ENCODE data around the gene VAMP5. TPM values are rescaled to one million over a fixed set of nuclear protein-coding genes. Genes with fewer than 3 reads are reported as not detected.

VAMP5 gene
- total RNA-seq, 1 experiment from 2014 or later = 15.1 TPM

GRCh38 chr2:85611217-85611704 is 27.0 kb downstream of the VAMP5 start:
- peaks cover 61% of the 10 kb centered on the region for H3K36me3 Mint-ChIP-seq (ENCODE audit: insufficient read depth, unreplicated experiment)
- Histone ChIP-seq H3K4me1 (no peaks in the 10 kb centered on the region), H3K4me3 (ENCODE audit: low read depth, low read length) (peak overlapping the region; percentile 74), H3K9me3 (no peaks in the 10 kb centered on the region), H3K27me3 (replicated peaks; ENCODE audit: control insufficient read depth, insufficient read depth, low read length) (no peaks in the 10 kb centered on the region), H3K36me3 (ENCODE audit: control insufficient read depth, insufficient read depth, low read length) (no peaks in the 10 kb centered on the region)
- DNase-seq = no peak
- peak overlapping the region; percentile 90 for H3K4me3 Mint-ChIP-seq (ENCODE audit: unreplicated experiment)
- intact Hi-C loops (cut with micrococcal nuclease; ENCODE audit: unreplicated experiment) = loop anchor here (1.0 kb wide), 1 partner anchor 190 kb away; no protein-coding TSS in a partner anchor
- H3K27me3 Mint-ChIP-seq (ENCODE audit: insufficient read depth, unreplicated experiment) = no peaks in the 10 kb centered on the region
- CTCF ChIA-PET = interaction anchor here (0.7 to 1.3 kb wide), 6 partner anchors 8 to 70 kb away, joined by 3 to 6 read pairs (median 4); partner anchors contain the start of genes GGCX and TMEM150A
- no peaks in the 10 kb centered on the region for H3K4me1 Mint-ChIP-seq (ENCODE audit: low read depth, unreplicated experiment)
- peak overlapping the region; percentile 86 for H3K27ac Mint-ChIP-seq (ENCODE audit: unreplicated experiment)
- BruUV-seq (replicated peaks) = TSS peak; percentile 30
- POLR2A ChIA-PET = interaction anchor here (0.6 to 1.5 kb wide), 9 partner anchors 9 to 640 kb away, joined by 3 to 19 read pairs (median 7); partner anchors contain the start of genes MAT2A, RNF181, TMEM150A and VAMP8
- no peak for TF ChIP-seq CTCF (IDR thresholded peaks at IDR 0.05; ENCODE audit: insufficient read depth in 1 of 2, low read depth in 1 of 2, low read length in 1 of 2, severe bottlenecking in 1 of 2, unreplicated experiment in 1 of 2)
- H3K9me3 Mint-ChIP-seq (ENCODE audit: unreplicated experiment) = no peaks in the 10 kb centered on the region

GRCh38 chr2:85611705-85612587 is 27.7 kb downstream of the VAMP5 start, which contains the start of gene C2orf68:
C2orf68 (minus strand) TSS chr2:85612066; CDS start chr2:85611984, 82 bp downstream.
- Mint-ChIP-seq H3K9me3 (ENCODE audit: unreplicated experiment) (no peaks in the 10 kb centered on the region), H3K27ac (ENCODE audit: unreplicated experiment) (peak within 1 kb of the TSS; percentile 86), H3K36me3 (ENCODE audit: insufficient read depth, unreplicated experiment) (peaks cover 57% of the 10 kb centered on the region), H3K4me3 (ENCODE audit: unreplicated experiment) (peak within 1 kb of the TSS; percentile 90), H3K27me3 (ENCODE audit: insufficient read depth, unreplicated experiment) (no peaks in the 10 kb centered on the region), H3K4me1 (ENCODE audit: low read depth, unreplicated experiment) (no peaks in the 10 kb centered on the region)
- POLR2A ChIA-PET = interaction anchor here (0.6 to 1.5 kb wide), 10 partner anchors 9 to 641 kb away, joined by 3 to 19 read pairs (median 6); partner anchors contain the start of genes MAT2A, RNF181, TMEM150A and VAMP8
- BruUV-seq (replicated peaks) = TSS peak; percentile 73
- DNase-seq = peak; percentile 94 to 95
- intact Hi-C loops (cut with micrococcal nuclease; ENCODE audit: unreplicated experiment) = loop anchor here (1.0 kb wide), 2 partner anchors 10 to 191 kb away; partner anchors contain the start of gene TMEM150A
- TF ChIP-seq CTCF (IDR thresholded peaks at IDR 0.05; ENCODE audit: insufficient read depth in 1 of 2, low read depth in 1 of 2, low read length in 1 of 2, severe bottlenecking in 1 of 2, unreplicated experiment in 1 of 2) = no peak
- Histone ChIP-seq H3K9me3 (no peaks in the 10 kb centered on the region), H3K27me3 (replicated peaks; ENCODE audit: control insufficient read depth, insufficient read depth, low read length) (no peaks in the 10 kb centered on the region), H3K36me3 (ENCODE audit: control insufficient read depth, insufficient read depth, low read length) (no peaks in the 10 kb centered on the region), H3K4me1 (no peaks in the 10 kb centered on the region), H3K4me3 (ENCODE audit: low read depth, low read length) (peak within 1 kb of the TSS; percentile 74)
- CTCF ChIA-PET = interaction anchor here (0.7 to 1.3 kb wide), 6 partner anchors 9 to 71 kb away, joined by 3 to 6 read pairs (median 4); partner anchors contain the start of genes GGCX and TMEM150A
